Medulla oblongata (tissue), 1 donor: ENCODE data around the gene WNT8B.
A peak's percentile ranks its signal among the peaks of the same experiment; 100 is the strongest.

Experiments
- DNase-seq: peaks from one replicate; pipeline ENCODE4 v3.0.0-alpha.2; 2015; ENCODE audit errors: extremely low spot score

WNT8B gene

GRCh38 chr10:100483876-100484666 lies 21.3 kb downstream of the WNT8B start:
- no peak for DNase-seq

- no peak for DNase-seq
Observed at GRCh38 chr10:100485366-100485765, 22.6 kb downstream of the WNT8B start.

DNA sequence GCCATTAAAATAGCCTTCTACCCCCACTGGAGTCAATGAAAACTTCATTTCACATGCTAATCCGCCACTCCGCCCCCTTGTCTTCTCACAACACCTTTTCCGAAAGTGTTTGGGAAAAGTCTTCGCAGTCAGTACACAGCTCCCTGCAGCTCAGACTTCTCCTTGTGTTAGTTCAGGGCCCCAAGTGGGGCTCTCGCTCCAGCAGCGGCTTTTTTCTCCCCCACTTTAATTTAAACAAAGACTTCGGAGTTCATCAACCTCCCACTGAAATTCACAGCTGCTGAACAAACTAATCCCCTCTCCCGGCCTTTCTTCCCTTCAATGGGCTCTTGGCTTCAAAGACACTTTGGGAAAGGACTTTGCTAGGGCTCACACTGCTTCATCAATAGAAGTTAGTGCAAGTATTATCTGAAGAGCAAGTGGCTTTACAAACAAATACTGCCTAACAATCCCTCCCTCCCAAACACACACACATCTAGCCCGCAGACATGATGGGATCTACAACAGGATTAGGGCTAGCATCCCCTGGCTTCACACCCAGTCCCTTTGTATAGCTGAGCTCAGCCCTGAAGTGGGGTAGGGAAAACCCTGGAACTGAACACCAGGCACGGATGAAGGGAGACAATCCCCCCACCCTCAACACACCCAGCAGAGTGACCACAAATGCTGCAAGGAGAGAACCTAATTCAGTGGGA lies 23.1 kb downstream of the WNT8B start:
- DNase-seq, result no peak

- DNase-seq, result no peak
Observed at GRCh38 chr10:100487529-100487928, 24.7 kb downstream of the WNT8B start.

GRCh38 chr10:100489396-100489795 lies 26.6 kb downstream of the WNT8B start:
- no peak for DNase-seq

- DNase-seq, result no peak
Observed at GRCh38 chr10:100490531-100490930, 27.7 kb downstream of the WNT8B start.

- no peak for DNase-seq
Observed at GRCh38 chr10:100496567-100496966, 33.8 kb downstream of the WNT8B start.

- DNase-seq, result no peak
Observed at GRCh38 chr10:100498059-100498458, 35.2 kb downstream of the WNT8B start.

DNA sequence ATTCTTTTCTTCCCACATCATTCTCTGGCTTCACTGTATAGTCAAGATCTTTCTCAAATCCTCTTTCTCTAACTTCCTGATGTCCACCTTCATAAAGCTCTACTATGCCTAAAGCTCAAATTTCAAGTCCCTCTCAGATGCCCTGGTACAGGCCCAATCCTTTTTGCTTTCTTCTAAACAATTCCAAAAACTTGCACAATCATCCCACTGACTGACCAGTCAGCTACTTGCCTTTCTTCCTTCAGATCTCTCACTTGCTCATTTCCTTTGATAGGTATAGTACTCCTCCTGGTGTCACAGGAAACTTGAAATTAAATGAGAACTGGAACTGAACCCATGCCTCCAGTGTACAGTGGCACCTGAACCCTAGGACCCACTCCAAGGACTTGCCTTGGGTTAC lies 38.6 kb downstream of the WNT8B start:
- DNase-seq, result no peak

GRCh38 chr10:100502926-100503494 lies 40.2 kb downstream of the WNT8B start:
- no peak for DNase-seq

- no peak for DNase-seq
Observed at GRCh38 chr10:100504096-100504495, 41.3 kb downstream of the WNT8B start.

GRCh38 chr10:100505164-100505563 lies 42.4 kb downstream of the WNT8B start:
- no peak for DNase-seq

DNA sequence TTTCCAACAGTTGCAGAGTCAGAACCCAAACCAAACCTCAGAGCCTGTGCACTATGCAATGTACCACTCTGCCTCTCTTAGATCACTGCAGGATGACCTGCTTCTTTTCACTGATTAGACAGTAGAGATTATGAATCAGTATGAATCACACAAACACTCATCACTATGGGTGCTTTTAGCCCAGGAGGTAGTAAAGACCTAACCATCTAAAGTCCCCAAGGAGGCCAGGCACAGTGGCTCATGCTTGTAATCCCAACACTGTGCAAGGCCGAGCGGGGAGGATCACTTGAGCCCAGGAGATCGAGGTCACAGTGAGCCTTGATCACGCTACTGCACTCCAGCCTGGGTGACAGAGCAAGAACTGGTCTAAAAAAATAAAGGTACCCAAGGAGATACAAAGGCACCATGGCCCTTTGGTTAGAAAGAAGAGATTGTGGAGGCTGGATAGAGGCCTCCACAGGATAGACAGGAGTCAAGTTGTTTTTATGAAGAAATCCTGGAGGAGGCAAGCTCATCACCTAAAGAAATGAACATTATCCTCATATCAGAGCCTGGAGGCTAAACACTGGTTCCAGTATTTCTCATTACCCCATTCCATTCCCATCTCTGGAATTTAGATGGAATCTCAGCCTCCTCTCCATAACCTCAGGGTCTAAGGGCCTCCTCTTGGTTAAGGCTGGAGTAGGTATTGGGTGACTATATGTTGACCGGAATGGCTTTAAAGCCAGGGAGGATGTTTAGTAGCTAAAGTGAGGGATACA lies 44.0 kb downstream of the WNT8B start:
- DNase-seq, result no peak

DNA sequence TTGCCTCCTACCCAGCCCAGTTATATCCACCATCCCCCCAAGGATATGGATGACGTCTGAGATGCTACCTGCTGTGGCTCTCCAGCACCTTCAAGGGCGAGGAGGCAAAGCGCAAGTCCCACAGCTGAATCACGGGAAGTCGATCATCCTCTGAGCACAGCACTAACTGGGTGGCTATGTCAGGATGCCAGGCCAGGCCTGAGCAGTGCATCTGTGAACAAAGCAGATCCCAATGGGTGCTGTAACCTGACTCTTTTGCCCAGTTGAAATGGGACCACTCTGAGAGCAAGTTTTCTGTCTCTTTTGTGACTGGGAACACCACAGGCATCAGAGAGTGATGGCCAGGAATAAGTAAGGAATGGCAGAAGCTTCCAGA lies 44.5 kb downstream of the WNT8B start:
- DNase-seq, result no peak

DNA sequence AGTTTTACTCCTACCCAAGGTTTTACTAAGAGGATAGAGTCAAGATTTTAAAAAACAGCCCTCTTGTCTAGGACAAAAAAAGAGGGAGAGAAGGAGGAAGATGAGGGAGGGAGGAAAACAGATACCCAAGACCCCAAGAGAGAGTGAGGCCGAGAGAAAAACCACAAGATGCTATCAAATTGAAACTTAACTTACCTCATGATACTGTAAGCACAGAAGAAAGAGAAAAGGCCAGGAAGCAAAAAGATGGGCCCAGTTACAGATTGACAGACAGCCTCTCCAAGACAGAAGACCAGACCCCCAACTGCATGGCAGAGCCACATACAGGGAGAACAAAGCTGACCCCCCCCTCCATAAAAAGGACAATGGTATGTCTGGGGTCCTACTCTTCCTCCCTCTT lies 45.5 kb downstream of the WNT8B start:
- DNase-seq, result no peak

GRCh38 chr10:100508691-100509150 lies 45.9 kb downstream of the WNT8B start:
- DNase-seq, result peak; percentile 18

DNA sequence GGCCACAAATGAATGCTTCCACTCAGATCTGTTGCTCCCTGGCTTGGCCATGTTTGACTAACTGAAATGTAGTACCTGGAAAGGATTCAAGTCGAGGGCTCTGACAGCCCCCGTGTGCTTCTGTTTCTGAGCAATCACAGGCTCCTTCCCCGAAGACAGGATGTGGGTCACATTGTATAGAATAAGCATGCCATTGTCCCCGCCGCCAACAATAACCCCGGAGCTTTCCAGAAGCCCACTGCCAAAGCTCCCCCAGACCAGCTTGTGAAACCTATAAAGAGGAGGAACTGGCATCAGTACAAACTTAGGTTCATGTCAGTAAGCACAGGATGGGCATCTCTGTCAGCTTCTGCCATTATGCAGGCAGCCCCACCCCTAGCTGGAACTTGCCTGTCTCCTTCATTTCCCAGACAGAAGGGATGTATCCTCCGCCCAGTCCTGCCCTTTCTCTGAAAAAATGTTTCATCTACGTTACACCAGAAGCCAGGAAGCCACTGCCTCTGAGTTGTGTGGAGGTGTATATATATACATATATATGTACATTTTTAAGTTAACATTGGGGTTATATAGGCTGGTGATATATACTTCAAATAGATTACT lies 46.5 kb downstream of the WNT8B start:
- no peak for DNase-seq

- no peak for DNase-seq
Observed at GRCh38 chr10:100510533-100511308, 47.9 kb downstream of the WNT8B start.

DNA sequence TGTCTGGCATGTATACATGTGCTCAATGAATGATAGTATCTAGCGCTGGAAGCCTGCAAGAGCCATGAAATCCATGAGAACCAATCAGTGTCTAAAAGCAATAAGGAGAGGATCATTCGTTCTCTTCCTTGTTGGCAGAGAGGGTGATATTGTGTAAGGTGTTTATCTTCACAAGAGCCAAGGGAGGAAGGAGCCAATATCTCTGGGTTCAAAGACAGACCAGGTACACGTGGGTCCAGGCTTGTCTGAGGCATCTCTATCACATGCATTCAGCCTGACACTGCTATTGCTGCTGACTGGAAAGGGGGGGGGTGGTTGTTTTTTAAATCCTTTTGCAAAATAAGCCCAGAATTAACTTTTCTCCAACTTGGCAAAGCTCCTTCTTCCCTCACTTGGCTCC lies 52.8 kb downstream of the WNT8B start:
- DNase-seq, result no peak

- DNase-seq, result no peak
Observed at GRCh38 chr10:100516847-100517246, 54.0 kb downstream of the WNT8B start.

GRCh38 chr10:100518761-100519241 lies 56.0 kb downstream of the WNT8B start:
- peak; percentile 86 for DNase-seq
